ENCODE data around the gene MAGEA6.
"Not testable (repeated sequence)": the region's sequence is repeated elsewhere in the genome, so short reads cannot be mapped to it uniquely, and the experiment has no call there.

The MAGEA6 gene

GRCh38 chrX:152769549-152770289 lies at the start of gene MAGEA6:
Gene MAGEA6, minus strand, starts transcription at chrX:152769689. Its CDS starts 2,039 bp downstream, at chrX:152767650.
- not testable (repeated sequence) for DNase-seq

- no peak for DNase-seq
Measured at GRCh38 chrX:152819266-152819665, 49.8 kb upstream of the MAGEA6 start.

GRCh38 chrX:152818356-152818755 lies 48.9 kb upstream of the MAGEA6 start:
- no peak for DNase-seq

GRCh38 chrX:152817078-152817764 lies 47.7 kb upstream of the MAGEA6 start:
- DNase-seq: no peak

- DNase-seq: no peak
Measured at GRCh38 chrX:152814048-152814447, 44.6 kb upstream of the MAGEA6 start.

- no peak for DNase-seq
Measured at GRCh38 chrX:152813206-152813605, 43.7 kb upstream of the MAGEA6 start.

GRCh38 chrX:152810403-152810802 lies 40.9 kb upstream of the MAGEA6 start:
- no peak for DNase-seq

GRCh38 chrX:152806035-152806434 lies 36.5 kb upstream of the MAGEA6 start:
- no peak for DNase-seq

GRCh38 chrX:152798945-152799344 lies 29.5 kb upstream of the MAGEA6 start:
- DNase-seq: no peak

GRCh38 chrX:152787062-152787461 lies 17.6 kb upstream of the MAGEA6 start:
- DNase-seq: not testable (repeated sequence)

- DNase-seq: not testable (repeated sequence)
Measured at GRCh38 chrX:152766562-152766961, 2.9 kb downstream of the MAGEA6 start.

- not testable (repeated sequence) for DNase-seq
Measured at GRCh38 chrX:152761582-152761981, 7.9 kb downstream of the MAGEA6 start.

GRCh38 chrX:152759544-152759943 lies 9.9 kb downstream of the MAGEA6 start:
- DNase-seq: not testable (repeated sequence)

GRCh38 chrX:152758918-152759317 lies 10.6 kb downstream of the MAGEA6 start, which contains the start of gene CSAG3:
Gene CSAG3, plus strand, starts transcription at chrX:152759218.
- DNase-seq: not testable (repeated sequence)

- not testable (repeated sequence) for DNase-seq
Measured at GRCh38 chrX:152754871-152755270, 14.6 kb downstream of the MAGEA6 start.

GRCh38 chrX:152753686-152754650 lies 15.5 kb downstream of the MAGEA6 start, which contains the start of gene MAGEA2:
Gene MAGEA2, minus strand, starts transcription at chrX:152753842. Its CDS starts 2,479 bp downstream, at chrX:152751363.
- DNase-seq: not testable (repeated sequence)

GRCh38 chrX:152738560-152738959 lies 30.9 kb downstream of the MAGEA6 start:
- no peak for DNase-seq

GRCh38 chrX:152736528-152736927 lies 33.0 kb downstream of the MAGEA6 start:
- not testable (repeated sequence) for DNase-seq

- DNase-seq: no peak
Measured at GRCh38 chrX:152735860-152736511, 33.5 kb downstream of the MAGEA6 start.

GRCh38 chrX:152735101-152735500 lies 34.4 kb downstream of the MAGEA6 start:
- DNase-seq: no peak

- DNase-seq: not testable (repeated sequence)
Measured at GRCh38 chrX:152734143-152734858, 35.2 kb downstream of the MAGEA6 start.
